OCI-LY1 (cell line): ENCODE results near the gene GSE1.

Experiments
- H2AFZ ChIP-seq: fragments of 200-600 bp; sonication (generic), shearing (Covaris generic); 2 replicates; pipeline ENCODE4 v1.6.0; 2014; ENCODE audit warnings: antibody characterized with exemption, mild to moderate bottlenecking, low read length
- H3F3A ChIP-seq: fragments of 200-600 bp; sonication (generic), shearing (Covaris generic); 2 replicates; pipeline ENCODE4 v1.6.0; 2014; ENCODE audit warnings: mild to moderate bottlenecking, antibody characterized with exemption, low read length, moderate library complexity; ENCODE audit not compliant: insufficient read depth
- H3K27ac ChIP-seq: fragments of 200-600 bp; sonication (generic); 2 replicates; pipeline ENCODE4 v1.5.1; 2014; ENCODE audit warnings: low read length, mixed run types, mild to moderate bottlenecking, low read depth; ENCODE audit not compliant: poor library complexity, severe bottlenecking
- H3K27me3 ChIP-seq: fragments of 200-600 bp; sonication (generic); 2 replicates; pipeline ENCODE4 v1.6.0; 2014; ENCODE audit warnings: antibody characterized with exemption, mild to moderate bottlenecking, low read length, moderate library complexity; ENCODE audit not compliant: insufficient read depth
- H3K36me3 ChIP-seq: fragments of 200-600 bp; sonication (generic); 2 replicates; pipeline ENCODE4 v1.6.1; 2014; ENCODE audit warnings: mild to moderate bottlenecking, antibody characterized with exemption, low read length, moderate library complexity, mixed read lengths; ENCODE audit not compliant: insufficient read depth
- H3K4me1 ChIP-seq: fragments of 200-600 bp; sonication (generic); 2 replicates; pipeline ENCODE4 v1.5.1; 2014; ENCODE audit warnings: mild to moderate bottlenecking, low read length, moderate library complexity; ENCODE audit not compliant: insufficient read depth, severe bottlenecking
- H3K4me2 ChIP-seq: fragments of 200-600 bp; sonication (generic), shearing (Covaris generic); 2 replicates; pipeline ENCODE4 v1.6.1; 2014; ENCODE audit warnings: low read length
- H3K4me3 ChIP-seq: fragments of 200-600 bp; sonication (generic); 2 replicates; pipeline ENCODE4 v1.5.1; 2014; ENCODE audit warnings: low read length, low read depth, mild to moderate bottlenecking, mixed read lengths; ENCODE audit not compliant: poor library complexity, severe bottlenecking
- H3K79me2 ChIP-seq: fragments of 200-600 bp; shearing (Covaris generic); 2 replicates; pipeline ENCODE4 v1.6.1; 2016; ENCODE audit warnings: mixed run types, low read length, mixed read lengths; ENCODE audit not compliant: insufficient read depth
- H3K9ac ChIP-seq: fragments of 200-600 bp; sonication (generic), shearing (Covaris generic); 2 replicates; pipeline ENCODE4 v1.6.1; 2014; ENCODE audit warnings: mild to moderate bottlenecking, low read length, mixed read lengths
- H3K9me2 ChIP-seq: fragments of 200-600 bp; sonication (generic), shearing (Covaris generic); 2 replicates; pipeline ENCODE4 v1.6.1; 2014; ENCODE audit warnings: low read depth, mild to moderate bottlenecking, low read length, mixed read lengths
- H3K9me3 ChIP-seq: fragments of 200-600 bp; shearing (Covaris generic); 2 replicates; pipeline ENCODE4 v1.6.1; 2014; ENCODE audit warnings: low read length, mixed read lengths
- H4K20me1 ChIP-seq: fragments of 200-600 bp; sonication (generic), shearing (Covaris generic); 2 replicates; pipeline ENCODE4 v1.6.0; 2016; ENCODE audit warnings: mild to moderate bottlenecking, low read length; ENCODE audit not compliant: insufficient read depth
- EZH2 ChIP-seq: fragments of 200-600 bp; sonication (generic), shearing (Covaris generic); IDR thresholded peaks from 2 replicates; pipeline ENCODE4 v1.8.0; 2017; ENCODE audit warnings: borderline replicate concordance, mixed run types, mild to moderate bottlenecking, antibody characterized with exemption, low read length, moderate library complexity, mixed read lengths
- TF ChIP-seq, protein P1 (sequence below): fragments of 200-600 bp; sonication (generic), shearing (Covaris generic); IDR thresholded peaks from 2 replicates; pipeline ENCODE4 v1.5.1; 2017; ENCODE audit warnings: mild to moderate bottlenecking, antibody characterized with exemption, low read length, moderate library complexity, mixed read lengths

Gene GSE1

DNA sequence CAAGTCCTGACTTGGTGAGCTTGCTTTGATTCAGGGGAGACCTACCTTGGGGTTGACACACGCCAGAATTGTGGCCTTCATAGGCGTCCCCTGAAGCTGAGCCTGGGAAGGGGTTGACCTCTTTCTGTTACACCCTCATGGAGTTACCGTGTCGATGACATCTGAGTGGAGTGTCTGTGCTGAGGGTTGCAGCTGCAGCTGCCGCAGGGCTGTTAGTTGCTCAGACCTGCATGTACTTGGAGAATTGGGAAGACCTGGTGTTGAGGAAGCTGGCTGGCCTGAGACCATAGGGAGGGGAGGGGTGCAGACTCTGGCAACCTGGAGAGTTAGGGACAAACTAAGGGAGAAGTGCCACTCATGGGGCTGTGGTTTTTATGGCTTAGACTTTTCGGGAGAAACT is 9.6 kb downstream of the GSE1 start:
- Histone ChIP-seq H2AFZ (no peak overlapping the region), H4K20me1 (no peaks in the 10 kb centered on the region), H3K9me3 (no peaks in the 10 kb centered on the region), H3K27me3 (no peaks in the 10 kb centered on the region), H3K4me2 (no peak overlapping the region), H3K4me1 (peaks cover 17% of the 10 kb centered on the region), H3K9me2 (no peaks in the 10 kb centered on the region), H3K79me2 (peaks cover 87% of the 10 kb centered on the region), H3K36me3 (peaks cover 17% of the 10 kb centered on the region; the same call in 1 of the 2 replicates), H3K4me3 (no peak overlapping the region), H3K27ac (no peak overlapping the region), H3K9ac (no peak overlapping the region), H3F3A (no peaks in the 10 kb centered on the region)
- TF ChIP-seq, protein P1, sequence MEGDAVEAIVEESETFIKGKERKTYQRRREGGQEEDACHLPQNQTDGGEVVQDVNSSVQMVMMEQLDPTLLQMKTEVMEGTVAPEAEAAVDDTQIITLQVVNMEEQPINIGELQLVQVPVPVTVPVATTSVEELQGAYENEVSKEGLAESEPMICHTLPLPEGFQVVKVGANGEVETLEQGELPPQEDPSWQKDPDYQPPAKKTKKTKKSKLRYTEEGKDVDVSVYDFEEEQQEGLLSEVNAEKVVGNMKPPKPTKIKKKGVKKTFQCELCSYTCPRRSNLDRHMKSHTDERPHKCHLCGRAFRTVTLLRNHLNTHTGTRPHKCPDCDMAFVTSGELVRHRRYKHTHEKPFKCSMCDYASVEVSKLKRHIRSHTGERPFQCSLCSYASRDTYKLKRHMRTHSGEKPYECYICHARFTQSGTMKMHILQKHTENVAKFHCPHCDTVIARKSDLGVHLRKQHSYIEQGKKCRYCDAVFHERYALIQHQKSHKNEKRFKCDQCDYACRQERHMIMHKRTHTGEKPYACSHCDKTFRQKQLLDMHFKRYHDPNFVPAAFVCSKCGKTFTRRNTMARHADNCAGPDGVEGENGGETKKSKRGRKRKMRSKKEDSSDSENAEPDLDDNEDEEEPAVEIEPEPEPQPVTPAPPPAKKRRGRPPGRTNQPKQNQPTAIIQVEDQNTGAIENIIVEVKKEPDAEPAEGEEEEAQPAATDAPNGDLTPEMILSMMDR = no peak
- TF ChIP-seq EZH2 = no peak

DNA sequence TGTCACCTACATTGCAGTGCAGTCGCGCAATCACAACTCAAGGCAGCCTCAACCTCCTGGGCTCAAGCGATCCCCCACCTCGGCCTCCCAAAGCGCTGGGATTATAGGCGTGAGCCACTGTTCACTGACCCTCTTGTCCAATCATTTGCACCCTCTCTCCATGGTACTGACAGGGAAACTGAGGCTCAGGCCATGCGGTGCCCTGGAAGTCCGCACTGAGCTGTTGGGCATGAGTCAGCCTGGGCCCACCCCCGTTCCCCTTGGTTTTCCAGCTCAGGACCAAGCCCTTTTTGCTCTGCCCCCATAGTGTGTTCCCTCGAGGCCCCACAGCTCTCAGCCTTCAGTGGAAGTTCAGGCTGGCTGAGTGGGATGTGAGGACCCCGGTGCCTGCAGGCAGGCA is 10.1 kb downstream of the GSE1 start:
- H3F3A ChIP-seq = no peaks in the 10 kb centered on the region
- no peak overlapping the region for H3K27ac ChIP-seq
- peaks cover 13% of the 10 kb centered on the region; the same call in 1 of the 2 replicates for H3K36me3 ChIP-seq
- no peak for TF ChIP-seq EZH2
- TF ChIP-seq, protein P1 = no peak
- no peaks in the 10 kb centered on the region for H3K9me2 ChIP-seq
- H3K9ac ChIP-seq = no peak overlapping the region
- no peaks in the 10 kb centered on the region for H3K27me3 ChIP-seq
- no peaks in the 10 kb centered on the region for H3K9me3 ChIP-seq
- H2AFZ ChIP-seq = no peak overlapping the region
- peaks cover 11% of the 10 kb centered on the region for H3K4me1 ChIP-seq
- H3K79me2 ChIP-seq = peaks cover 84% of the 10 kb centered on the region
- no peak overlapping the region for H3K4me3 ChIP-seq
- H4K20me1 ChIP-seq = no peaks in the 10 kb centered on the region
- H3K4me2 ChIP-seq = no peak overlapping the region

DNA sequence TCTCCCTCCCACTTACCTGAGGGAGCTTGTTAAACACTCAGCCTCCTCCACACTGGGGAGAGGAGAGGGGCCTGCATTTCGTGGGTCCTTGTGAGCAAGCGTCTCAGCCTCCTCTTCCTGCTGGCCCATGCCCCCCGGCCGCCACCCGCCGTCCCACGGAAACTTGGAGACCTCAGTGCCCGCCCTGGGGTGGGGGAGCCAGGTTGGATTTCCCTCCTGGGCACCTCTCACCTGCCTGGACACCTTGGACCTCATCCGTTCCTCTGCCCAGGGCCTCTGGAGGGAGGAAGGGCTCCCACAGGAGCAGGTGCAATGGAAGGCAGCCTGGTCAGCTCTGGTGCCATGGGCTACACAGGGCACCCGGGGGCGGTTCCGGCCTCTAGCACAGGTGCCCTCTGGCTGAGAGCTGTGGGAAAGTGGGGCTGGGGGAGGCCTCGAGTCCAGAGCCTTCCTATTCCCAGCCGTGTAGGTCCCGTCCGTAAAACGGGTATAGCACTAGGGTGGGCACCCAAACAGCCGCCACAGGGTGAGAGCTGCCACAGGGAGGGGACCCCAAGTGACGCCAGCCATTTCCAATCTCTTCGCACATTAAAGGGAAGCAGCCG is 11.0 kb downstream of the GSE1 start:
- Histone ChIP-seq H2AFZ (no peak overlapping the region), H3K9me2 (no peaks in the 10 kb centered on the region), H3K27me3 (no peaks in the 10 kb centered on the region), H3K9me3 (no peaks in the 10 kb centered on the region), H3K4me2 (no peak overlapping the region), H3K4me3 (no peak overlapping the region), H3F3A (no peaks in the 10 kb centered on the region), H3K27ac (no peak overlapping the region), H3K9ac (no peak overlapping the region), H3K4me1 (peaks cover 8% of the 10 kb centered on the region), H3K79me2 (peaks cover 84% of the 10 kb centered on the region), H3K36me3 (peaks cover 21% of the 10 kb centered on the region), H4K20me1 (no peaks in the 10 kb centered on the region)
- TF ChIP-seq, protein P1 = no peak
- no peak for TF ChIP-seq EZH2
